NK-92 (cell line): ENCODE results near the gene CAMSAP1.

ENCODE experiments used
- DNase-seq: peaks from one replicate; lab custom pipeline; 2025; ENCODE audit not compliant: unreplicated experiment; lab: John Stamatoyannopoulos, UW

Gene CAMSAP1

GRCh38 chr9:135941288-135941995, 34.1 kb upstream of the CAMSAP1 start:
- DNase-seq: no peak

GRCh38 chr9:135939351-135940265, 32.3 kb upstream of the CAMSAP1 start:
- DNase-seq: no peak

GRCh38 chr9:135937521-135938489, 30.5 kb upstream of the CAMSAP1 start:
- DNase-seq: no peak

GRCh38 chr9:135933114-135933513, 25.8 kb upstream of the CAMSAP1 start:
- DNase-seq: no peak

- no peak for DNase-seq
Measured at GRCh38 chr9:135932656-135933055, 25.3 kb upstream of the CAMSAP1 start.

GRCh38 chr9:135931349-135931820, 24.0 kb upstream of the CAMSAP1 start:
- no peak for DNase-seq

GRCh38 chr9:135930446-135931345, 23.4 kb upstream of the CAMSAP1 start:
- no peak for DNase-seq

GRCh38 chr9:135929656-135930445, 22.5 kb upstream of the CAMSAP1 start:
- DNase-seq: no peak

GRCh38 chr9:135928731-135929655, 21.6 kb upstream of the CAMSAP1 start:
- no peak for DNase-seq

GRCh38 chr9:135928074-135928730, 20.9 kb upstream of the CAMSAP1 start:
- DNase-seq: no peak

- no peak for DNase-seq
Measured at GRCh38 chr9:135927195-135928013, 20.1 kb upstream of the CAMSAP1 start.

GRCh38 chr9:135926402-135927194, 19.3 kb upstream of the CAMSAP1 start:
- DNase-seq: no peak

- DNase-seq: no peak
Measured at GRCh38 chr9:135925496-135926133, 18.3 kb upstream of the CAMSAP1 start.

- DNase-seq: no peak
Measured at GRCh38 chr9:135924628-135925338, 17.4 kb upstream of the CAMSAP1 start.

GRCh38 chr9:135923508-135923907, 16.2 kb upstream of the CAMSAP1 start:
- no peak for DNase-seq
